SW480 (cell line): ENCODE results near the gene KCNK10.

Source experiments
- DNase-seq: peaks from one replicate; pipeline ENCODE4 v3.0.0-alpha.2; 2016; ENCODE audit warnings: low spot score

KCNK10 gene

DNA sequence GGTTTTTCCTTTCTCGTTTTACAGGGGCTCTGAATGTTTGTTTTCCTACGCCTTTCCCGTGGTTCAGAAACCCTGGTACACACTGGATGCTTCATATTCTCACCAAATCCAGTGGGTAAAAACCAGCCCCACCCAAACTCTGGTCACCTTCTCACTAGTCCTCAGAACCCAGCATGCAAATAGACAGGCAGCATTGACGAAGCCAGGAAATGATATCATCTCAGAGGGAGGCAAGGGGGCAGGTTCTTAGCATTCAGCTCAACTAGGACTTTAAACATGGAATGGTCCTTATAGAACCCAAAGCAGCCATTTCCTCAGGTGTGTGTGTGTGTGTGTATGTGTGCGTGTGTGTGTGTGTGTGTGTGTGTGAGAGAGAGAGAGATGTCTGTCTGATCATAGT is 142.0 kb downstream of the KCNK10 start:
- DNase-seq = no peak

DNA sequence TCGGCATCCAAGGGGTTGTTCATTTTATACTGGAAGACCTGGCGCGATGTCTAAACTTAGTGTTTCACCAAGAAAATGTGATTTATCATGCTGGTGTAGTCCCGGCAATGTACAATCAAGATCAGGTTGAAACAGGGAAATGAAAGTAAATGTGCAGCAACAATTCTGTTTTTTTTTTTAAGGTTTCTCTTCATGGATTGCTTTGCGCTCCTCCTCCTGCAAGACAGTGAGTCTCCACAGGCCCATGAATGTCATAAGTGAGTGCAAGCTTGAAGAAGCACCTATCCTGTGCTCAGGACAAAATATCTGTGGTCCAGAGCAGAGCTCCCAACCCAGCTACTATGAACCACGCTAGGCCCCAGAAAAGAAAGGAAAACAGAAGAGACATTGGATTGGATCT is 143.4 kb downstream of the KCNK10 start:
- DNase-seq = no peak

DNA sequence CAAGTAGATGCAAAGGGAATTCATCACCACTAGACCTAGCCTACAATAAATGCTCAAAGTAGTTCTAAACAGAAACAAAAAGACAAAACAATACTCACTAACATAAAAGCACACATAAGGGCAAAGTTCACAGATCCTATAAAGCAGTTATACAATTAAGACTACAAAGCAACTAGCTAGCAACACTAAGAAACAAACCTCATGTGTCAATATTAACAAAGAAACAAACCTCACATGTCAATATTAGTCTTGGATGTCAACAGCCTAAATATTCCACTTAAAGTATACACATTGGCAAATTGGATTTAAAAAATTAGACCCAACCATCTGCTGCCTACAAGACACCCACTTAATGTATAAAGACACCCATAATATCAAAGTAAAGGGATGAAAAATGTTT is 152.7 kb downstream of the KCNK10 start:
- no peak for DNase-seq

DNA sequence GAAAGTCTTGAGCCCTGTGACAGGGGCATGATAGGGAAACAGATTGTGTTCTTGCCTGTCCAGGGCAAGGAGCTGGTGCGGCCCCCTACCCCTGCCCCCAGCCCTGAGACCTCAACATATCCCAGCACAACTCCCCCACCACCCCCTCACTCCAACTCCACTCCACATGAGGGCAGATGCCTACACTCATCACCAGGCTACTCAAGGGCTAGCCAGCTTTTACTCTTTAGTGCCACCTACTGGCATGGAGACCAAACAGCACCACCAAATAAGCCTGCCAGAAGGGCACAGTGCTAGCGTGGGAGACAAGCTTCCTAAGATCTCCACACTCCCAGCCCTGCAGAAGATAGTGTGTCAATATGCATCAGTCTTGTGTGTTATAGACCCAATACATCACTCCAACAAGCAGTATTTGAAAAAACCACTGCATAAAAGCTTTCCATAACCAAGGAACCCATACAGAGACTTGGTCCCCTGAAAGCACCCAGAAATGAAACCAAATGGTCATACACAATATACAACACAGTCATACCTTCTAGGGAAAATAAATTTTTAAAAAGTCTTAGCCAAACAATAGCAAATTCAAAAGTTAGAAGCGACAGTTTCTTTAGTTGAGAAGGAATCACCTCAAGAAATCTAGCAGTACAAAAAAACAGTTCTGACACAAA is 154.4 kb downstream of the KCNK10 start:
- DNase-seq = peak; percentile 36

DNA sequence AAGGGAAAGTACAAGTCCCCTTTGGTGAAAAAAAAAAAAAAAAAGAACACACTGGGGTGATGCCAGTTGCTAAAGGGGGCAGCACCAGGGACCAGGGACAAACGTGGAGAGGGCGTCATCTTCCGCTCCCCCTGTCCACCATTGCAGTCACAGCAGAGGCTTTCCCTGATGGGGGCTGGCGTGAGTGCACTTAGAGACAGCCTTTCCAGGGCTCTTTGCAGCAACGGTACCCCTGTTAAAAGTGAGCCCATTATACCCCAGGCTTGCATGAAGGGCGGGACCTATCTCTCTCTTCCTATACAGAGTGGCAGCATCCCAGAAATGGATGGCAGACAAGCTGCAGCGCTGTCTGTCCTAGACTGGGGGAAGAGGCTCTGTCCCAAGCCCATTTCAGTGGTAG is 155.0 kb downstream of the KCNK10 start:
- DNase-seq = no peak

DNA sequence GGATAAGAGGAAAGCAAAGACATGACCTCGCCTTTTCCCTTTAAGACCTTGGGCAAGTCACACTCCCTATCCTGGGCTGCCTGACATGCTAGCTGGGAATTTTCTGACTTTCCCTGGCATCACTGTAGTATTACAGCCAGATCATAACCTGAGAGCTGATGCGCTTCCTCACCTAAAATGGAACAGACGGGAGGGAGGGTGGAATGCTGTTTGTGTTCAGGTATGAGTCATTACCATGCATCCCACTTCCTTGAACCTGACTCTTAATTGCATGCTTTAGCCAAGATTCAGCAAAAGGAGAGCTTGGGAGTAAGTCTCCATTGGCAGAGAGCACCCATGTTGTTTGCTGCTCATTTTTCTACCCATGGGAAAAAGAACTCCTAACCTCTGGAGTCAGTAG is 156.5 kb downstream of the KCNK10 start:
- peak; percentile 64 for DNase-seq

DNA sequence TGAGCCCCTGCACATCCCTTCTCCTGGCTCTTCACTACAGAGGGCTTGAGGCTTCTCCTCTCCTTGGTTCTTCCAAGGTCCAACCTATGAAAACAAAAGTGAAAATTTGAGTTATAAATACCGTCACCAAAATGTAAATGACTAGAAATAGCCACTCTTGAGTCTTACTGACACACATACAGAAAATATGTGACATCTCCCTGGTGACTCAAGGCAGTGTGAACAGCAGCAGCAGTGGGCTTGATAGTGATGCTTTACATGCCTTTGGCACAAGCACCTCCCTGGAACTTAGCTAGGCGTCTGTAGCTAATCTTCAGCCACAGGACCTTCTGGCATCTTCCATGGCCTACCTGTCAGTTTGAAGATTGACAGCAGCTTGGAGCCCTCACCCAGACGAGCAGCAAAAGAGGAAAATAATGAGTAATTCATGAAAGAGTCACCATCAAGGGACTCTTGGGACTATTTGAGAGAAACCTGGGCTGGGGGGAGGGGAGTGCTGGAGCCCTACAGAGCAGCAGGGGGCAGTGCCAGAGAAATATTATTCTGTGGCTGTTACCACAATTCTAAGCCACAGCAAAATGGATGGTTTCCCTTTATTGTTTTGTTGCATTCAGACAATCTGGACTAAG is 158.0 kb downstream of the KCNK10 start:
- no peak for DNase-seq

DNA sequence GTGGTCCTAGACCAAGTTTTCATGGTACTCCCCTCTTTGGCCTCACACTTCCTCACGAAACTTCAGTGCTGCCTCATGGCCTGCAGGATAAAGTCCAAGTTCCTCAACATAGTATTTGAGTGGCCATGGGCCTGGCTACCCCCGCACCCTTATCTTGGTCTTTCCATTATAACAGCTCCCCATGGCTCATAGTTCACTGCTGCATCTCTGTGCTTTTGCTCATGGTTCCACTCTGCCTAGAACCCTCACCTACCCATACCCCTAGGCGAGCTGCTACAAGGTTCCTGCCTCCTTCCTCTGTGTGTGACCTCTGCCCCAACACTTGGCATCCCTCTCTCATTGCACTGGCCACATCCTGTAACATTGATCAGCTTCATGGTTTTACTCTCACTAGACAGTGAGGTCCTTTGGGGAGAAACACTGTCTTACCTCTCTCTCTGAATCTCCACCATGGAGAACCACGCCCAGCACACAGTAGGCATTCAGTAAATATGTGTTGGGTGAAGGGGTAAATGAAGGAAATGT is 159.3 kb downstream of the KCNK10 start:
- DNase-seq = no peak

DNA sequence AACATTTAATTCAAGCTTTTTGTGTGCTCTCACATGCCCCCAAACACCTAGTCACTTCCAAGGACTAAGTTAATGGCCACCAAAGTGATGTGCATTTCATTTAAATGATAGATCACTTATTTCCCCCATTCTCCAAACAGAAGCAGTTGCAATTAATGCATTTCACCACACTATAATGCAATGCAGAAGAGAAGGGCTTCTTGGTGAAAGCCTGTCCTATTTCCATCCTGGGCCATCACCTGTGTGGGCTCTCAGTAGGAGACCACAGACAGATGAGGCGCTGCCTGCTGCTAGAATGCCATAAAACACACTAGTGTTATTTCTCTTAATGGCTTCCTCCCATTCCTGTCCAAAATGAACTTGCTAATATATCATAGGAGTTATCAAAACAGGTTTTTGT is 166.9 kb downstream of the KCNK10 start:
- no peak for DNase-seq

DNA sequence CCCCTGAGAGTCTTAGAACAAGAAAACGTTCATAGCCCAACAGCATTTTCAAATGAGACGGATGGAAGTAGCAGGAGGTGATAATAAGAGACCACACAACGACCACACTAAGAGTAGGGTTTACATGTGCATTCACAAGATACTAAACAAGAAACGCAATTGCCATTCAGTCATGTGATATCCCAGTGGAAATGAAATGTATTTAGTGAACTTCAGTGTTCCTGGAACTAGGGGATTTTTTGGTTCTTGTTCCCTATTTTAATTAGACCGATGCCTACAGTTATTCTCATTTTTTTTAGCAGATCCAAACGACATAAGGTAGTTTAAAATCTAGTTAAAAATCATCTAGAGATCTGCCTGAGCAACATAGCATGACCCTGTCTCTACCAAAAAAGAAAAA is 168.1 kb downstream of the KCNK10 start:
- DNase-seq = no peak

DNA sequence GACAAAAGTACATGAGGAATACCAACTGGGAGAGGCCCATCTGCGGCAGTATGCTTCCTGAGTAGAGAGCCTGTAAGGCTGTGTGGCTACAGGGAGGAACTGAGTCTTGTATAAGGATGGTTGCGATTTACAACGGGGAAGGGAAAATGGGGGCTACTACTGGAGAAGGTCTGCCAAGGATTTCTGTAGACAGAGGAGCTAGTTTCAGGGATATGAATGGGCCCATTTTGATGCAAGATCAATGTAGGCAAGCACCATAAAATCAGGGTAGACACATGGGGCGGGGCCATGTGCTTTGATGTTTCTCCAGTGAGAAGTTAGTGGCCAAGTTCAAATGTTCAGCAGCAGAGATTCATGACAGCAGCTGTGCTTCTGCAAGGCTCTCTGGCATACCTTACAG is 168.7 kb downstream of the KCNK10 start:
- DNase-seq = peak; percentile 23

DNA sequence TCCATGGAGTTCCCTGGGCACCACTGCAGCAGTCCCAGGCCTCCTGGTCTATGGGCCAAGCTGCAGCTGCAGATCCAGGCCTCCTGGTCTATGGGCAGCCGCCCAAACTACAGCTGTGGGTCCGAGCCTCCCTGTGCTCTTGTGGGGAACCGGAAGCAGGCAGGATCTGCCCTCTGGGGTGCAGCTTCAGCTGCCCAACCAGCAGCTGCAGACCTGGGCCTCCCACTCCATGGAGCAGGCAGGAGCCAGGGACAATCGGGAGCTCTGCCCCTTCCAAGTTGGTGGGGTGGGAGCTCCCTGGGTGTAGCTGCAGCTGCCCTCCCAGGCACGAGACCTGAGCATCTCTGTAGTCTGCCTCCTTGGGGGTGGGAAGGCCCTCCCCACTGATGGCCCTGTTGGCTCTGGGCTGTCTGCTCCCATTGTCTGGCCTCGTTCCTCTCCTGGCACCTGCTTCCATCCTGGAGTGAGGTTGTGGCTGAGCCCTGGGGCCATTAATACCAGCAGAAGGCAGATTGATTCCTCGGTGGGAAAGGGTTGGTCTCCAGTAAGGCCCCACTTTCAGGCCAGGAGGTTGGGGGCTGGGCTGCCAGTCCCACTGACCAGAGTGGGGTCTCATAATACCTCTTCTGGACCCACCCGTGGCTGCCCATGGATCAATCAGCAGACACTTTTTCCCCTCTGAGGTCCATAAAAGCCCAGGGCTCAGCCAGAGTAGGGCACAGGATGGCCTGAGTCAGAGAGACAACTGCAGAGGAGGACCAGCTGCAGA is 176.0 kb downstream of the KCNK10 start:
- no peak for DNase-seq

DNA sequence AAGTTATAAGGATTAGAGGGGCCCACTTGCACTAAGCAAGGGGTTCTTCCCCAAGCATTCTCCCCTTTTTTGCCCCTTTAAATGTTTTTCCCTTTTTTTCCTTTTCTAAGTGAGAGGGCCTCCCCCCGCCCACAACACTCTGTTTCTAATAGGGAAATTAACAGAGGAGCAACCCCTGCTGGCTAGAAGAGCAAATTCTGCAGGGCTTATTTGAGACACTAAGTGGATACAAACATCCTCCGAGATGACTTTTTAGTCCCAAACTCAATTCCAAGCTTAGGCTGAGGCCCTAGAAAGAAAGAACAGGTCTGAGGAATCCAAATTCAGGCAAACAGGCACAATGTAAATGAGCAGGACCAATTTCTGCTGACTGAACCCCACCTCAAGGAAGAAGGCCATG is 179.3 kb downstream of the KCNK10 start:
- no peak for DNase-seq

DNA sequence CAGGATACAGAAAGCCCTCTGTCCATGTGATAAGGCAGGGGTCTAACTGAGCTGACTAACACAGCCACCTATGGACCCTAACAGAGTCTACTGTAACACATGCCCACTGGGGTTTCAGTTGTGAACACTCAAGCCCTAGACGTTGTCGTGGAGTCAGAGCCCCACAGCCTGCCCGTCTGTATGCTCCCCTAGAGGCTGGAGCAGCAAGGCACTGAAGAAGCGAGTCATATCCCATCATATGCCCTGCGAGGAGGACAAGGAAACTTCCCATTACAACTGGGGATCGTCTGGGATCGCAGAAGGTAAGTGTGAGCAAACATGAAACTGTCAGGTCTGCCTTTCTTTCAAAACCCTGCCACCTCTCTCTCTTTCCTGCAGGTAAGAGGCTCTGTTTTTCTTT is 180.1 kb downstream of the KCNK10 start:
- DNase-seq = no peak

DNA sequence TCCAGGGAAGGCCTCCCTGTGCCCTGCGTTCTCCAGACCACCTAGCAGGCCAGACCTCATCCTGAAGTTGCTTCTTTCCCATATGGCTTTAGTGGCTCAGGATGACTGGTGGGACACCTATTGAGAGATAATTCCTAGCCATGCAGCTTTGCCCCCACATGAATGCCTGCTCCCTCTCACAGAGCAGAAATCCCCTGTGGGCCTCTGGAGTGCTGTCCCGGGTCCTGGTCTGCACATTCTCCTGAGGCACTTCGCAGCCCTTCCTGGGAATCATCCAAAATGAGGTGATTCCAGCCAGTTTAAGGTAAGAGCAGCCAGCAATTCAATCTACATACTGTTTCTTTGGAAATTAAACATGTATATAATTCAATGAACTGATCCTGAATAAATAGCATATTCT is 182.2 kb downstream of the KCNK10 start:
- DNase-seq = no peak

DNA sequence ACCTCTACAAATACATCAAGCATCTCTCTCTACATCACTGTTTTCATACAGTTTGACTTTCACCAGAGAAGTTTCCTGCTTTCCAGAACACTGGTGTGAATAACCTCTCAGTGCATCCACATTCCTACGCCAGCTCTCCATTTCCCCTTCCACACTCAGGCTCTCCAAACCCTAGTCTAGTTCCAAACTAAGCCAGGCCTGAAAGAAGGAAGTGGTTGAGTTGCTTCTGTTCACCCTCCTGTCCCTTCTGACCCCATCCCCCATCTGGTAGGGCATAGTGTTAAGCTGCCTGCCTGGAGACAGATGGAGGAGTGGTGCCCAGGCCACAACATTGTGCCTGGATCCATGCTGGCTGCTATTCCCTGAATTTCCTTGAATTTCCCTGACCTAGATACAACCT is 185.7 kb downstream of the KCNK10 start:
- DNase-seq = no peak
